ENCODE results near the gene LCE6A. TPM values are rescaled to one million over a fixed set of nuclear protein-coding genes. Genes with fewer than 3 reads are reported as not detected.

Gene LCE6A
- polyA plus RNA-seq, 1 of the 3 experiments (the other 2 are of a cell fraction), result not detected

GRCh38 chr1:152880316-152880715 lies 37.7 kb downstream of the LCE6A start:
- Histone ChIP-seq H3K9me3 (no peaks in the 10 kb centered on the region), H3K9ac (no peak overlapping the region), H3K4me2 (no peak overlapping the region), H3K36me3 (replicated peaks in 1 of 2; ENCODE audit: control insufficient read depth in 1 of 2, insufficient read depth in 2 of 2, low read length in 1 of 2) (no peaks in the 10 kb centered on the region), H3F3A (replicated peaks; ENCODE audit: insufficient read depth) (peaks cover 9% of the 10 kb centered on the region), H3K9me2 (no peaks in the 10 kb centered on the region), H3K4me3 (ENCODE audit: low read depth in 2 of 2, low read length in 1 of 2) (no peak overlapping the region), H4K20me1 (ENCODE audit: insufficient read depth) (no peaks in the 10 kb centered on the region), H3K4me1 (ENCODE audit: control insufficient read depth in 1 of 2, insufficient read depth in 2 of 2, low read depth in 1 of 2, low read length in 1 of 2) (peaks cover 0 to 14% of the 10 kb centered on the region in 2 experiments; a peak in 2 of 4 replicates), H2AFZ (ENCODE audit: low read depth) (no peak overlapping the region), H3K27ac (ENCODE audit: low read depth in 2 of 2, low read length in 1 of 2) (no peak overlapping the region), H3K27me3 (ENCODE audit: insufficient read depth) (no peaks in the 10 kb centered on the region), H3K79me2 (ENCODE audit: insufficient read depth) (no peaks in the 10 kb centered on the region)
- POLR2A ChIA-PET, result no interaction called here
- DNase-seq, result no peak
- TF ChIP-seq YY1 (IDR thresholded peaks at IDR 0.05; ENCODE audit: low read depth), result no peak
- TF ChIP-seq TCF12 (IDR thresholded peaks at IDR 0.05), result no peak
- TF ChIP-seq, protein P1, sequence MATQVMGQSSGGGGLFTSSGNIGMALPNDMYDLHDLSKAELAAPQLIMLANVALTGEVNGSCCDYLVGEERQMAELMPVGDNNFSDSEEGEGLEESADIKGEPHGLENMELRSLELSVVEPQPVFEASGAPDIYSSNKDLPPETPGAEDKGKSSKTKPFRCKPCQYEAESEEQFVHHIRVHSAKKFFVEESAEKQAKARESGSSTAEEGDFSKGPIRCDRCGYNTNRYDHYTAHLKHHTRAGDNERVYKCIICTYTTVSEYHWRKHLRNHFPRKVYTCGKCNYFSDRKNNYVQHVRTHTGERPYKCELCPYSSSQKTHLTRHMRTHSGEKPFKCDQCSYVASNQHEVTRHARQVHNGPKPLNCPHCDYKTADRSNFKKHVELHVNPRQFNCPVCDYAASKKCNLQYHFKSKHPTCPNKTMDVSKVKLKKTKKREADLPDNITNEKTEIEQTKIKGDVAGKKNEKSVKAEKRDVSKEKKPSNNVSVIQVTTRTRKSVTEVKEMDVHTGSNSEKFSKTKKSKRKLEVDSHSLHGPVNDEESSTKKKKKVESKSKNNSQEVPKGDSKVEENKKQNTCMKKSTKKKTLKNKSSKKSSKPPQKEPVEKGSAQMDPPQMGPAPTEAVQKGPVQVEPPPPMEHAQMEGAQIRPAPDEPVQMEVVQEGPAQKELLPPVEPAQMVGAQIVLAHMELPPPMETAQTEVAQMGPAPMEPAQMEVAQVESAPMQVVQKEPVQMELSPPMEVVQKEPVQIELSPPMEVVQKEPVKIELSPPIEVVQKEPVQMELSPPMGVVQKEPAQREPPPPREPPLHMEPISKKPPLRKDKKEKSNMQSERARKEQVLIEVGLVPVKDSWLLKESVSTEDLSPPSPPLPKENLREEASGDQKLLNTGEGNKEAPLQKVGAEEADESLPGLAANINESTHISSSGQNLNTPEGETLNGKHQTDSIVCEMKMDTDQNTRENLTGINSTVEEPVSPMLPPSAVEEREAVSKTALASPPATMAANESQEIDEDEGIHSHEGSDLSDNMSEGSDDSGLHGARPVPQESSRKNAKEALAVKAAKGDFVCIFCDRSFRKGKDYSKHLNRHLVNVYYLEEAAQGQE (IDR thresholded peaks at IDR 0.05; ENCODE audit: low read depth, low read length), result no peak
- no peak for TF ChIP-seq FOXM1 (IDR thresholded peaks at IDR 0.05; ENCODE audit: low read depth)
- TF ChIP-seq RXRA (IDR thresholded peaks at IDR 0.05; ENCODE audit: borderline replicate concordance, low read depth), result no peak
- no peak for TF ChIP-seq MEF2A (IDR thresholded peaks at IDR 0.05; ENCODE audit: borderline replicate concordance, low read depth)
- no peak for TF ChIP-seq NRF1 (IDR thresholded peaks at IDR 0.05; ENCODE audit: low read depth, low read length)
- no peak for TF ChIP-seq USF1 (IDR thresholded peaks at IDR 0.05; ENCODE audit: borderline replicate concordance, low read depth)
- TF ChIP-seq EZH2phosphoT487 (IDR thresholded peaks at IDR 0.05; ENCODE audit: borderline replicate concordance, low read depth), result no peak
- TF ChIP-seq RCOR1 (IDR thresholded peaks at IDR 0.05; ENCODE audit: low read length), result no peak
- TF ChIP-seq SMC3 (IDR thresholded peaks at IDR 0.05; ENCODE audit: low read depth, low read length), result no peak
- TF ChIP-seq FOXJ3 (CRISPR knock-in tag; IDR thresholded peaks at IDR 0.05), result no peak
- no peak for TF ChIP-seq GABPA (IDR thresholded peaks at IDR 0.05; ENCODE audit: low read depth)
- no peak for TF ChIP-seq GATA2 (CRISPR knock-in tag; IDR thresholded peaks at IDR 0.05)
- TF ChIP-seq, protein P2, sequence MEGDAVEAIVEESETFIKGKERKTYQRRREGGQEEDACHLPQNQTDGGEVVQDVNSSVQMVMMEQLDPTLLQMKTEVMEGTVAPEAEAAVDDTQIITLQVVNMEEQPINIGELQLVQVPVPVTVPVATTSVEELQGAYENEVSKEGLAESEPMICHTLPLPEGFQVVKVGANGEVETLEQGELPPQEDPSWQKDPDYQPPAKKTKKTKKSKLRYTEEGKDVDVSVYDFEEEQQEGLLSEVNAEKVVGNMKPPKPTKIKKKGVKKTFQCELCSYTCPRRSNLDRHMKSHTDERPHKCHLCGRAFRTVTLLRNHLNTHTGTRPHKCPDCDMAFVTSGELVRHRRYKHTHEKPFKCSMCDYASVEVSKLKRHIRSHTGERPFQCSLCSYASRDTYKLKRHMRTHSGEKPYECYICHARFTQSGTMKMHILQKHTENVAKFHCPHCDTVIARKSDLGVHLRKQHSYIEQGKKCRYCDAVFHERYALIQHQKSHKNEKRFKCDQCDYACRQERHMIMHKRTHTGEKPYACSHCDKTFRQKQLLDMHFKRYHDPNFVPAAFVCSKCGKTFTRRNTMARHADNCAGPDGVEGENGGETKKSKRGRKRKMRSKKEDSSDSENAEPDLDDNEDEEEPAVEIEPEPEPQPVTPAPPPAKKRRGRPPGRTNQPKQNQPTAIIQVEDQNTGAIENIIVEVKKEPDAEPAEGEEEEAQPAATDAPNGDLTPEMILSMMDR (IDR thresholded peaks at IDR 0.05), result no peak
- CTCF ChIA-PET, result no interaction called here
- WGBS (ENCODE audit: low lambda C conversion rate), result 61% methylated on average over 4 of the region's 4 CpGs
